ENCODE data around the gene POLR3B.

GRCh38 chr12:106389151-106389550 lies 31.6 kb downstream of the POLR3B start:
- TF ChIP-seq CTCF (IDR thresholded peaks at IDR 0.05) (no peak), POLR2A (IDR thresholded peaks at IDR 0.05) (no peak)
